ENCODE data around the gene NLRC3. TPM values are rescaled to one million over a fixed set of nuclear protein-coding genes. Genes with fewer than 3 reads are reported as not detected.

Gene NLRC3
- total RNA-seq, result 1 to 10 TPM in 1 of 4 donors, under 1 TPM in 3; under 0.01 to 1.5 (median 0.68) TPM

- no peaks in the 10 kb centered on the region for H3K4me1 ChIP-seq
- H3K27ac ChIP-seq, result no peak within 1 kb of the TSS
- no peaks in the 10 kb centered on the region for H3K36me3 ChIP-seq
- TF ChIP-seq CTCF (IDR thresholded peaks at IDR 0.05), result no peak
- no peak for TF ChIP-seq POLR2A (IDR thresholded peaks at IDR 0.05)
- H3K9me3 ChIP-seq, result no peaks in the 10 kb centered on the region
- intact Hi-C loops (cut with DNase I; ENCODE audit: low total_unique reads), result no loop called here
- H3K27me3 ChIP-seq, result no peaks in the 10 kb centered on the region
- no peak for DNase-seq
- no peak within 1 kb of the TSS for H3K4me3 ChIP-seq
Measured at GRCh38 chr16:3577302-3577752, at the start of gene NLRC3. Gene NLRC3, minus strand, starts transcription at chr16:3577403. Its CDS starts 12,367 bp downstream, at chr16:3565036.

- intact Hi-C loops (cut with DNase I; ENCODE audit: low total_unique reads), result no loop called here
- no peak for DNase-seq
- Histone ChIP-seq H3K9me3 (no peaks in the 10 kb centered on the region), H3K4me1 (no peaks in the 10 kb centered on the region), H3K27me3 (no peaks in the 10 kb centered on the region), H3K27ac (no peak overlapping the region), H3K36me3 (no peaks in the 10 kb centered on the region), H3K4me3 (no peak overlapping the region)
- TF ChIP-seq CTCF (IDR thresholded peaks at IDR 0.05), result no peak
Measured at GRCh38 chr16:3625911-3626732, 48.9 kb upstream of the NLRC3 start.

- Histone ChIP-seq H3K4me1 (no peaks in the 10 kb centered on the region), H3K27me3 (no peaks in the 10 kb centered on the region), H3K4me3 (no peak overlapping the region), H3K9me3 (no peaks in the 10 kb centered on the region), H3K36me3 (no peaks in the 10 kb centered on the region), H3K27ac (no peak overlapping the region)
- TF ChIP-seq CTCF (IDR thresholded peaks at IDR 0.05) (no peak), POLR2A (IDR thresholded peaks at IDR 0.05) (no peak)
- DNase-seq, result no peak
- intact Hi-C loops (cut with DNase I; ENCODE audit: low total_unique reads), result no loop called here
Measured at GRCh38 chr16:3625331-3625730, 48.1 kb upstream of the NLRC3 start.

- Histone ChIP-seq H3K27me3 (no peaks in the 10 kb centered on the region), H3K27ac (no peak overlapping the region), H3K36me3 (no peaks in the 10 kb centered on the region), H3K4me3 (no peak overlapping the region), H3K9me3 (no peaks in the 10 kb centered on the region), H3K4me1 (no peaks in the 10 kb centered on the region)
- no peak for DNase-seq
- TF ChIP-seq CTCF (IDR thresholded peaks at IDR 0.05) (no peak), POLR2A (IDR thresholded peaks at IDR 0.05) (no peak)
- intact Hi-C loops (cut with DNase I; ENCODE audit: low total_unique reads), result no loop called here
Measured at GRCh38 chr16:3623642-3624041, 46.4 kb upstream of the NLRC3 start.

GRCh38 chr16:3618769-3619141 lies 41.6 kb upstream of the NLRC3 start:
- intact Hi-C loops (cut with DNase I; ENCODE audit: low total_unique reads), result no loop called here
- TF ChIP-seq CTCF (IDR thresholded peaks at IDR 0.05) (no peak), POLR2A (IDR thresholded peaks at IDR 0.05) (no peak)
- Histone ChIP-seq H3K27me3 (no peaks in the 10 kb centered on the region), H3K36me3 (no peaks in the 10 kb centered on the region), H3K4me3 (no peak overlapping the region), H3K27ac (no peak overlapping the region), H3K4me1 (no peaks in the 10 kb centered on the region), H3K9me3 (no peaks in the 10 kb centered on the region)
- no peak for DNase-seq

Measured in uterus (tissue), 4 donors.